Activated naive CD4-positive, alpha-beta T cell (primary cell): ENCODE measurements around the gene CD59.
"Not testable (repeated sequence)": the region's sequence is repeated elsewhere in the genome, so short reads cannot be mapped to it uniquely, and the experiment has no call there.

Source experiments
- DNase-seq, 4 experiments: peaks; one replicate each; lab custom pipeline; 2025; lab: John Stamatoyannopoulos, UW

The CD59 gene

DNA sequence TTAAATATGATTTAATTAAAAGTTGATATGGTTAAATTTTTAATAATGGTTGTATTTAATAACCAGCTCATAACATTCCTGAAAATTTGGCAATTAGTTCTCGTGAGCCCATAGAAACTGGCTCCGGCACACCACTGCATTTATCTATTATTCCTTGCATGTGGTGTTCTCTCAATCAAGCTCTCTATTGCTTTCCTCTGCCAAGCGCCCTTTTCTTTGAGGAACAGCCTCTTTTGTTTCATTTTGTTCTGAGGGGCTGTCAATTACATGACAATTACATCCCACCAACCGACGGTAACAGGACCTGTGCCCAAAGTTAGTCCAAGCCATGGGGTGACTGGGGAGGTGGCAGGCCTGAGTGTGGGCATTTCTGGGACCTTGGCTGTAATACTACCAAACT, 43.7 kb downstream of the CD59 start:
- DNase-seq: no peak

DNA sequence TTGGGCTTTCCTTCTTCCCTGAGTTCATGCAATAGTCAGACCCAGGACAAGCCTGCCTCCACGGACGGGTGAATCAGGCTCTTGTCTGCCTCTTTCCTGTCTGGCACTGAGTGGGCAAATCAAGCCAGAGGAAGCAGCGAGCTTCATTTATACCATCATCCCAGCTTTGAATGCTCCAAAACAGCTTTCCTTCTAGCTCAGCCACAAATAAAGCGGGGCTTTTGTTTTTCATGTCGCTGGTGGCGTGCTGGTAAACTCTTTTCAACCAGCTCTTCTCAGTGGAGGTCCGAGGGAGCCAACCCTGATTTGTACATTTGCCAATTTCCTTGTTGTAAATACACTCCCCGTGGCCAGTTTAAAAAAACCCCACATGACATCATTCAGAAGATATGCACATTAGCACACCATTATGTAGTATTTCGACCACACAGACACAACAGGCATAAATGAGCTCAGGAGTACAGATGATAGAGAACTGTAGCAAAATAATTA, 44.2 kb downstream of the CD59 start:
- DNase-seq: no peak

DNA sequence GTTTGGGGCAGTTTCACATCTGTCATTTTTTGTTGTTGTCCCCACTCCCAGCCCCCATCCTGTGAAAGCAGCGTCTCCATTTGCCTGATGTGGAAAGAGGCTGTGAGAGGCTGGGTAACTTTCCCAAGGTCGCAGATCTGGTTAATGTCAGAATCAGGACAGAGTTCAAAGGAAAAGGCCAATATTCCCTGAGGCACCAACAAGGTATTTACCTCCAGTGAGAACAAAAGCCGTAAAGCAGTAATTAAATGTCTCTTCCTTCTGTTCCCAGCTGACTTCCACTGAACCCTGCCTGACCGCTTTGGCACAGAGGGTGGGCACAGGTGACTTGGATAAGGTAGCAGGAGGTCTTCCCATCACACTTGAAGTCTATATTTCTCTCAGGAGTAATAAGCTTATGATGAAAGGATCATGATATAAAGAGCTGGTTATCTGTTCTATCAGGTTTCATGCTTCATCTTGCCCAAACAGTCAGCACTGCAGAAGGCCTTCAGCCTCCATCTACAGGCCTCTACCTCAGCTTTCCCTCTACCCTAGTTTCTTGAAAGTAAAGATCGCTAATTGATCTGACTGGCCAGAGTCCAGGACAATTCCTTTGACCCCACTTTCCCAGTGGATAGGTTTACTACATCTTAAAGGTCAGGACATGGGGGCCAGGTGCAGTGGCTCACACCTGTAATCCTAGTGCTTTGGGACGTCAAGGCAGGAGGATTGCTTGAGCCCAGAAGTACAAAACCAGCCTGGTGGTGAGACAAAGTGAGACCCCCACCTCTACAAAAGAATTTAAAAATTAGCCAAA, 45.0 kb downstream of the CD59 start:
- DNase-seq: no peak

DNA sequence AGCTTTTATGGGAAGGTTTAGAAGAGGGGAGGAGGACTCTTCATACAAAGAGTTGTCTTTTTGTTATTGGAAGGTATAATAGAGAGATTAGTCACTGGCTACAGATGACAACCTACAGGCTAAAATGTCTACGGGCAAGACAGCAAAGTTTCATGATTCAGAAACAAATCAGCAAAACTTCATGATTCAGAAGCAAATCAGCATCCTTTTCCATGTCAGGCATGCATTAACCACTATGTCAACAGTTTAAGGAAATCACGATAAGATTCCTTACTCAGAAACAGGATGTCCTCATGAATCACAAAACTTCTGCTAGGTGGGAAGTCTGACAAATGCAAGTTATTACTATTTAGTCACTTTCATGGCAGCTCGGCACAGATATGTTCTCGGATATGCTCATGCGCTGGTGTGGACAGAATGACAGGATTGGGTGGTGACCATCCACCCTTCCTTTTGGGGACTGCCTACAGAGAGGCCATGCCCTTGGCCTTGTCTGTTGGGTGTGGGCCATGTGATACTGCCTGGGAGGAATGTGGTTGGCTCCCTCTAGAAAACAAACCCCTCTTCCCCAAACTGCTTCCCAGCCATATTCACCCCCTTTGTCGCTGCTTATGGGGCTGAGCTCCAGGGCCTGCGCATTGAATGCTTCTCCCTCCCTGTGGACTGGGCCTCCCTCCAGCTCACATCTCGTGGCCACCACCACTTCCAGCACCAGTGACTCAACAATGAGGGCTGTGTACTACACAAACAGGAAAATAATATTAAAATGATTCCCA, 45.7 kb downstream of the CD59 start:
- no peak for DNase-seq

DNA sequence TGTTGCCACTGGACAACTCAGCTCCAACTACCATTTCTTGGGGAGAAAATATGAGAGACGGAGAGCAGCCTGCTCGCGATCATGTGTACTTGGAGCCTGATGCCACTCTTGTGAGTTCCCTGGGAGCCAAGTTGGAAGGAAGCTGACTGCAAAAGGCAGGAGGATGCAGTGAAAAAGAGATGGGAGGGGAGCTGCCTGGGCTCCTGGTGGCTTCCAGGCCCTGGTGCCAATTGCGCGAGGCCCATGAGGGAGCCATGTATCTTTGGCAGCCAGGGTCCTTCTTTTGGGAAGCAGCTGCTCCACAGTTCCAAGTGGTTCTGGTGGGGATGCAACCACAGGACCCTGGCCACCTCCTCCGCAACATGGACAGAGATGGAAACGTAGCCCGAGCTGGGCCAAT, 46.7 kb downstream of the CD59 start:
- no peak for DNase-seq

DNA sequence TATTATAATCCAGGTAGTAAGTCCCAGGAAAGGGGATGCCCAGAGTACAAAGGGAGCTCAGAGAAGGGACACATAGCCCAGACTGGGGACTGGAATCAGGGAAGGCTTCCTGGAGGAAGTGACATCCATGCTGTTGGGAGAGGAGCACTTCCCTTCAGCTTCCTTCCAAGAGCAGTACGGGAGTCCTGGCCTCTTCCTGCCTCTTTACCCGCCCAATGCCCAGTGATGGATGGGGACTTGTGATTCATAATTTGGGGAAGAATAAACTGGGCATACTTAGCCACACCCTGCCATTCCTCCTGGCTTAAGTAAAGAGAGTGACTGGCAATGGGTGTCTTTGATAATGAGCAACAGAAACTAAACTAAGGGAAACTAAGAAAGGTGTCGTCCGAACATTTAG, 47.1 kb downstream of the CD59 start:
- no peak for DNase-seq

DNA sequence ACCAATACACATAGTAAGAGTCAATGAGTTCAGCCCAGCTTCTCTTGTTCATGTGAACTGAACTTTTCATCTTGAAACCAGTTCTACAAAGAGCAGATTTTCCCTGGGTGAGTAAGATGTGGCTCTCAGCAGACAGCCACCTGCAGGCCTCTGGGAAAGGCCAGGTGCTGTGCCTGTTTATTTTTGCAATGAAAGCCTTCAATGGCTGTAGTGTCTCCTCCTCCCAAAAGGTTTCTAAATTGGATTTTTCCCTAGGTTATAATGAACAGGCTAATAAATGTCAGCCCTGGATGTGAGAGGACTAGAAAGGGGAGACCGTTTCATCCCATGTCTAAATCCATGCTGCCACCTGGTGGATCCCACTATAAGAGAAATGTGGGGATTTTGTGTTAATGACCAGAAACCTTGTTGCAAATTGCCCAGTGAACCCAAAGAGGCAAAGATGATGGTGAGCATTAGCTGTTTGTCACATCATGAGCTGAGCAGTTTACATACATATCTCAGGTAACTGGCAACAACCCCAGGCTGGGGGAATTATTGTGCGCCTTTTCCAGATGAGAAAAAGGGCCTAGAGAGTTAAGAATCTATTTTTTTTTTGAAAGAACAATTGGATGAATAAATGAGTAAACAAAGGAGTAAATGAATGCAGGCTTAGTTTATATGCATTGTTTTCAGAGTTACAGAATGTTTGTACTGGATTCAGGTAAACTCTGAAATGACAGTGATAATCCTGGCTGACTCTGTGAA, 48.3 kb downstream of the CD59 start:
- DNase-seq: no peak

DNA sequence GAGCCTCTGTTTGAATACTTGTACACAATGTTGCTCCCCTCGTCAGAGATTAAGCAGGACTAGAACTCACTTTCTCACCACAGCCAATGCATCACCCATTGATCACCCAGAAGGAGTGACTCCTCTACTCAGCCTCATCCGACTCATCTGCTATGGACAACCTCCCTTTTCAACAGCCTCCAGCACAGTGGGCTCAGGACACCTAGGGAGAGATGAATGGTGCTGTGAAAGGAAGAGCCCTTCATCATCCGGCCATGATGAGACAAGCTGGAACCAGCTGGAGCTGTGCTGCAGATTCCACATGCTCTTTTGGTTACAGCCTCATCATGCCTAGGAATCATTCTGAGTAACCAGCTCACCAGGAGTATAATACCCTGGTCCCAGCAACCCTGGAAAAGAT, 51.1 kb downstream of the CD59 start:
- no peak for DNase-seq

DNA sequence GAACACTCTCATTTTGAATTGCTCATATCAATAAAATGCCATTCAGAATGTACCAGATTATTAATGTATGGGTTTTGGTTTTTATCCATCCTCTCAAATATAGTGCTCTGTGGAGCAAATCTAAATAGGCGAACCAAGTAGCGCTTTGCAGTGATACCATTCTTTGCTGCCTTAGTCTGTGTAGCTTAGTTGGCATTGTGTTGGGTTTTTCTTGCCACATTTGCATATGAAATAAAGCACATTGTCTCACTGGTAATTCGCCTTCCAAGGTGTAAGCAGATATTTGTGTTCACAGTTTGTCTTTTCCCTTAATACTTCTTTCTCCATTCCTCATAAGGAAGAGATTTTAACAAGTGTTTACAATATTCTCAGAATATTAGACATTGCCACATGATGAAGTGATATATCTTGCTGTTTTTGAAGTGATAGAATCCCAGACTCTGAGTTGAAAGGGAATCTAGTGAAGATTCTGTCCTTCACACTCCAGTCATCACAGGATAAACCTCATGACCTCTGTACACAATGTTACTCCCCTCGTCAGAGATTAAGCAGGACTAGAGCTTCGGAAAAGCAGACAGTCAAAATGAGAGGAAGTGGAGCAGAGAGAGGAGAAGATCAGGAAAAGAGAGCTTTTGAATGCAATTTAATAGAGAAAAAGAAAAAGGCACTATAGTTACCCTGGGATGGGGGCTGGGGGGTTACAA, 52.1 kb downstream of the CD59 start:
- no peak for DNase-seq

DNA sequence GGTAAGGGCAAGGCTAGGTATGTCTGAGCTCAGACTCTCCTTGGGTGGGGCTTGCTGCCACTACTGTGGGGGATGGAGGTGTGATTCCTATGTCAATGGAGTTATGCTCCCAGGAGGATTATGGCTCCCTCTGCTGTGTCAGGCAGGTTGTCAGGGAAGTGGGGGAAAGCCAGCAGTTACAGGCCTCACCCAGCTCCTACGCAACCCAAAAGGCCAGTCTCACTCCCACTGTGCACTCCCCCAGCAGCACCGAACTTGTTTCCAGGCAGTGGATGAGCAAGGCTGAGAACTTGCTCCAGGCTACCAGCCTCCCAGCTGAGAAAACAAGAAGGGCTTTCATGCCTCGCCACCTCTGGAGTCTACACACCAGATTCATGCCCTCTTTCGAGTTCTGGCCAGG, 53.8 kb downstream of the CD59 start:
- no peak for DNase-seq

DNA sequence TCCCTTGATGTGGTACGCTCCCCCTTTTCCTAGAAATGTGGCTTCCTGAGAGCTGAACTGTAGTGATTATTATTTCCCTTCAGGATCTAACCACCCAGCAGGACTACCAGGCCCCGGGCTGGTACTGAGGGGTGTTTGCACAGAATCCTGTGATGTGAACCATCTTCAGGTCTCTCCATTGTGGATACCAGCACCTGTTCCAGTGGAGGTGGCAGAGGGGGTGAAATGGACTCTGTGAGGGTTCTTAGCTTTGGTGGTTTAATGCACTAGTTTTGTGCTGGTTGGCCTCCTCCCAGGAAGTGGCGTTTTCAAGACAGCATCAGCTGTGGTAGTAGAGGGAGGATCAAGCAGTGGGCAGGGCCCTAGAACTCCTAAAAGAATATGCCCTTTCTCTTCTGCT, 54.2 kb downstream of the CD59 start:
- DNase-seq: no peak

DNA sequence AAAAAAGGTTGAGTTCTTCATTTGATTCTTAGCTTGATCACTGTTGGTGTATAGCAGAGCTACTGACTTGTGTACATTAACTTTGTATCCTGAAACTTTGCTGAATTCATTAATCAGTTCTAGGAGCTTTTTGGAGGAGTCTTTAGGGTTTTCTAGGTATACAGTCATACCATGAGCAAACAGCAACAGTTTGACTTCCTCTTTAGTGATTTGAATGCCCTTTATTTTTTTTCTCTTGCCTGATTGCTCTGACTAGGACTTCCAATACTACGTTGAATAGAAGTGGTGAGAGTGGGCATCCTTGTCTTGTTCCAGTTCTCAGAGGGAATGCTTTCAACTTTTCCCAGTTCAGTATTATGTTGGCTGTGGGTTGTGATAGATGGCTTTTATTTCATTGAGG, 57.6 kb downstream of the CD59 start:
- DNase-seq: not testable (repeated sequence)

DNA sequence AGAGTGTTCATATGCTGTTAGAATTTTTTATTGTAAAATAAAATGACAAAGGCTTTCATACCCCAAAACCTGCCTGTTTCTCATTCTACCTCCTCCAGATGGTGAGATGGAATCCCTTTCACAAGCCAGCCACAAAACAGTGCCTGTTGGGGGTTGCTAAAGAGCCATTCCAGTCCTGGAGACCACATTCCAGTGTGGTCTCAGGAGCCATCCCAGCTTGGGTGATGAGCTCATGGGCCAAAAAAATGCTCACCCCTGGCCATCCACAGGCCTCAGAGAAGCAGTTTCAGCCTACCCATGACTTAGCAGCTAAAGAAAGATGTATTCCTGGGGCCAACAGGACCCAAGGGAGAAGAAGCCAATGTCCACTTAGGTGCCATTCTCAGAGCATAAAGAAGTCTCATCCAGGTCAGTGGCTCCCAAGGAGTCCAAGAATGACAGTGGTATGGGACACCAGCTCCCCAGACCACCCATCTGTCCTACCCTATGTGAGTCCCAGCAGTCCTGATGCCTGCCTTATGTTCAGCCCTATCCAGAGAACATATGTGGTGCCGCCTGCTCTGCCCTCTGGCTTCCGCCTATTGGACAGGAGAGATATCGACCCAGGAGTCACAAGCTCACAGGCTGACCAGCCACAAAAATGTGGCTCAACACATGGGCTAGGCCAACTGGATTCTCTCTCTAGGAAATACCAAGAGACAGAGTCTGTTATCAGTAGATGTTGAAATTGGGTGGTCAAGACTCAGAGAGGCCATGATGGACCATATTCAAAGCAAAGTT, 62.0 kb downstream of the CD59 start:
- no peak for DNase-seq

DNA sequence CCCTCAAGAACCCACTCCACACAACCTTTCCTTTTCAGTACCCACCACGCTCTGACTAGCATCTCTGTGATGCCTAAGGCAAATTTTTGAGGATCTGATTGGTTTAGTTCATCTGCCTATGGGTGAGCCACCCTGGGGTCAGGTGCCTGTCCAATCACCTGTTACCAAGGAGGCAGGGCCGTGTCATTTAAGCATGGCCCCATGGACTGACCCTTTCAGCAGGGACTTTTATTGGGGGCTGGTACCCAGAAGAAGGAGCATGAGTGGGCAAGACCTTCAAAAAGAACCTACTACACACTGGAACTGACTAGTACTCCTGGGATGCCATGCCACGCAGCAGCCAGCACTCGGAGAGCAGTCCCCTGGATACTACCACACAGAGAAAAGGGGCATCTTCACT, 64.0 kb downstream of the CD59 start:
- no peak for DNase-seq

DNA sequence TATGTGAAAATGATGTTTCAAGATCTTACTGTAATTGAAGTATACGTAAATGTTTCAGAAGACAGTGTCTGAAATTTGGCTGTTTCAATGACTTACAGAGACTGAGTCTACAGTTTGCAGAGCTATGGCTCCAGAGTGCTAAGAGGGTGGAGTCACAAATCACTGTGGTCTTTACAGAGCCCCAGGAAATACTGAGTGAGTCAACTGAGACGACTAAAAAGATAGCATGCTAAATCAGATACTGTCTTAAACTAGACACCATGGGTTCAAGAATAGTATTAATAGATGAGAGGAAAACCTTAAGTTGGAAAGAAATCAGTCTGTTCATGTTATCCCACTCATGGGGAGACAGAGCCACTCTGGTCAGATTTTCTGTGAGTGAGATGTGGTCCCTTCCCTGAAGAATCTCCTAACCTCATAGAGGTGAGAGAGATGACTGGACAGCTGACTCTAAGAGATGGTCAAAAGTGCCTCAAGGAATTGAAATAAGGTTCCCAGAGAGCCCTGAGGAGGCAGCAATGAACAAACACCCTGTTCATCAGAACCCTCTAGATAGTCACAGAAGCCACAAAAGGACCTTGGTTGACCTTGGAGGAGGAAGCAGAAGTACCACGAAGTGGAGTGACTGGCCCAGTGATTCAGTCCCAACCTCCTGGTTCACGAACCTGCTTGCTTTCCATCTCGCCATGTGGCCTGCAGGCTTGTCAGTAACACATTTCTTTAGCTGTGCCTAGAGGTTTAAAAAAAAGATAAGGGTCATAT, 65.8 kb downstream of the CD59 start:
- no peak for DNase-seq

DNA sequence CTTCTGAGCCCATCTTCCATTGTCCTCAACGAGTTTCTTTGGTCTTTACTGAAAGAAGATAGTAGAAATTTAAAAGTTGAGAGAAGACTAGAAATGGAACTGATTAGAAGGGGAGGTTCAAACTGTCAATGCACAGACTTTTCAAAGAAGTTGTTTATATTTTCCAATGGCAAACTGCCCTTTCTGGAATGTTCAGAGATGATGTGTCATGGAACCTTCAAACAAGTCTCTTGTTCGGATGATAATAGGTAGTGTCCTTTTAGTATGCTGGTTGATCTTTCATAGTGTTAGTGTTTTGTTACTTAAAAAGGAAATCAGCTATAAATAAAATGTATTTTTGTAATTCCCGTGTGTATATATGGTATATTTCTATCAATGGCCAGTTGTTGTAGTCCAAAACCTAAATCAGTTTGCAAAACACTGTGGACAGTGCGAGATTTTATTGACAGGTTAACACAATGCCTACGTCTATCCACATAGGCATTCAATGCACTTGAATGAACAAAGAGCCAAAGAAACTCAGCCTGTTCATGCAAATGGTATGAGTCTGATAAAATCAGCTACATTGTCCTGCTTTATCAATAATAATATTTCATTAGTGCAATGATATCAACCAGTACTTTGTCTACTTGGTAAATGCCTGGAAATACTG, 66.5 kb downstream of the CD59 start:
- DNase-seq: no peak

DNA sequence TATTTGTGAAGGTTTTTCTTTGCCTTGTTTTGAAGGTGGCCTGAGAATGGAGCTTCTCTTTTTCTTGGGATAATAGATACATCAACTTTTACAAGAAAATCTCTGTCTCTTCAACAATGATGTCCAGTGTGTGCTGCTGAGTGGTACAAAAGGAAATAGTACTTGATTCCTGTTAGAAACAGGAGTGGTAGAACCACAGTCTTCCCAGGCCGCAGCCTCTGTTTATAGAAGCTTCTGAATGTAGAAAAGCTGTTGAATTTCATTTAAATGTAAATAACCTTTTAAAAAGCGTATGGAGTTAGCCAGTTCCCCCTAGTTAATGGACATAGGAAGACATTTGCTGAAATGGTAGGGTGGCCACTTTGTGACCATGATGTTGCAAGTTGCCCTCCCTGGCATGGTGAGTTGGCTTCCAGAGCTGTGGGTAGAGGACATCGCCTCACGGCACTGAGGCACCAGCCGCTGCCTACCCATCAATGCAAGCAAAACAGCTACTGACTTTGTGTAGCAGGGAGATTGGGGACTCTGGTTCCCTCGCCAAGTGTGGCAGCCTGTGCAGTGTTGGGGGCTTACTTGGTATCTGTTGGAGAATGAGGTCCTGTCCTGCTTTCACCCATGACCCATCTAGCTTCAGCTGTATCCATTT, 67.1 kb downstream of the CD59 start:
- no peak for DNase-seq

DNA sequence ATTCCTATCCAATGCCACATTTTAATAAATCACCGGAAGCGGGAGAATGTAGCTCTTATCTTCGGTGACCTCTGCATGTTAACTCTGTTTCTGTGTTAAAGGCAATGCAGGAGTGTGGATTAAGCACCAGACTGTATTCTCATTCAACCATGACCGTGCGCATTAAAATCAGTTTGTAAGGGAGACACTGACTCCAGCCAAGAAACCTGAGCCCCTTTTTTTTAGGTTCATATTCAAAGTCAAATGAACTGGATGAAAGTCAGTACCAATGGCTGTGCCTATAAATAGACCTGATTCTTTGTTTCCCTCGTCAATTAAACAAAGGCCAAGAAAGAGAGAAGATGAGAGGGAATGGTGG, 67.8 kb downstream of the CD59 start:
- no peak for DNase-seq

DNA sequence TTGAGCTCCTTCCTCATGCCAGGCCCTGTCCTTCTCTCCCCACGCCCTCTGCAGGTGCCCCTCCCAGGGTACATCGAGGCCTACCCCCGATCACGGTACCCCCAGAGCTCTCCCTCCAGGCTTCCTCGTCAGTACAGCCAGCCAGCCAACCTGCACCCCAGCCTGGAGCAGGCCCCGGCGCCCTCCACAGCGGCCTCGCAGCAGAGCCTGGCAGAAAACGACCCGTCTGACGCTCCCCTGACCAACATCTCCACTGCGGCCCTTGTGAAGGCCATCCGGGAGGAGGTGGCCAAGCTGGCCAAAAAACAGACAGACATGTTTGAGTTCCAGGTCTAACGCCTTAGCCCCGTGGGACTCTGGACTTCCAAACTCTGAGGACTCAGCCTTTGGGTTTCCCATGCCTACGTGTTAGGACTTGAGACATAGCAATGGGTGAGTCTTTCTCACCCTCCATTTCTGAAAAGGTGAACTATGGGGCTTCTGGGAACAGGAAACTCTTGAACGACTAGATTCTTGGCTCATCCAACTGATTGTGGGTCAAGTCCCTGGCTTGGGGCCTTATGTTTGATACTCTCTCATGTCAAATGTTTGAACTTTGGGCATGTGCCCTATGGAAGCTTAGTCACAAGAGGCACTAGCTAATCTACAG, 68.3 kb downstream of the CD59 start:
- no peak for DNase-seq
